ENCODE measurements around the gene GTF3A.

Gene GTF3A

DNA sequence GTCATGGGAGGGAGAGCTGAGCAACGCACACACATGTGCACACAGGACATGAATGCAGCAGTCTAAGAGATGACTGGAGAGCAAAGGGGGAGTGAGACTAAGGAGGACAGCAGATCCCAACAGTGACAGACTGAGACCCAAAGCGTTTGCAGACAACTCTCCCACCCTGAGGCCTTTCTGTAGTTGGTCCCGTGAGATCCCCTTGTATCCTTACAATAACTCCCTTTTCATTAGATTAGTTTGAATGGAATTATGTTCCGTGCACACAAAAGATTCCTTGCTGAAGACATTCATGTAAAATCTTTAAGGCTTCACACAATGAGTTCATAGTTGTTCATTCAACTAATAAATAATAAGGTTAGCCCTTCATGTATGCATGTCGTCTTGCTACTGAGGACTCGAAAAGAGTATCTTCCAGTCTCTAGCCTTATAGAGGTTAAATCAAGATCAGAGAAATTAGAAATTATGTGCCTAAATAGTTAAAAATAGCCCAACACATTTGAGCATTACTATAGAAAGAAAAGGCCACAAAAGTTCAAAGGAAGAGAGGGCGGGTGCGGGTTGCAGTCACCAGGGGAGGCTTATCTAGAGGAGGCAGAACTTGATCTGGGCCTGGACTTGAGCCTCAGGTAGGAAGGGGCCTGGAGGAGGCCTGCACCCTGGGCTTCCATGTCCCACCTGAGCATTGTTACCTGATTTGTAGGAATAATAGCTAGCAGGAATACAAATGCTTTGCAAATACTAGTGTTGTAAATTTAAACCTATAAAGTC lies 3.1 kb upstream of the GTF3A start:
- H3K36me3 ChIP-seq (ENCODE audit: insufficient read depth, low read length): no peaks in the 10 kb centered on the region
- no peak overlapping the region for H3K9ac ChIP-seq (ENCODE audit: low read depth, low read length)
- H3K9me3 ChIP-seq (ENCODE audit: control insufficient read depth, insufficient read depth, low read length): no peaks in the 10 kb centered on the region
- H3K4me1 ChIP-seq (ENCODE audit: insufficient read depth, low read length): peaks cover 4% of the 10 kb centered on the region; the same call in 1 of the 2 replicates

DNA sequence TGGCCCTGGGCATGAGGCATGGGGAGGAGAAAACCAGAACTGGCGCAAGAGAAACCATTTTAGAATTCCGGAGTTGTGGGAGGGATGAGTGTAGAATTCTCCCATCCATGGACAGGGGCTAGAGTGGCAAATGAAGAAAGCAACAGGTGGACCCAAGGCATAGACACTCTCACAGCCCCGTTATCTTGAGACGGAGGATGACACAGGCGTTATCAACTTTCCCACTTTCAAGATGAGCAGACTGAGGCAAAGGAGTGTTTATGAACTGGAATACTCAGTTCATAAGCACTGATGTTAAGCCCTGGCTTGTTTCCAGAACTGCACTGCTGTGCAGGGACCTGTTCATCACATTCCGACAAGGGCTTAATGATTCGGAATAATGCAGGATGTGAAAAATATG lies 1.1 kb upstream of the GTF3A start:
- Histone ChIP-seq H3K9ac (ENCODE audit: low read depth, low read length) (no peak overlapping the region), H3K36me3 (ENCODE audit: insufficient read depth, low read length) (no peaks in the 10 kb centered on the region), H3K4me1 (ENCODE audit: insufficient read depth, low read length) (peaks cover 4% of the 10 kb centered on the region; the same call in 1 of the 2 replicates), H3K9me3 (ENCODE audit: control insufficient read depth, insufficient read depth, low read length) (no peaks in the 10 kb centered on the region)

DNA sequence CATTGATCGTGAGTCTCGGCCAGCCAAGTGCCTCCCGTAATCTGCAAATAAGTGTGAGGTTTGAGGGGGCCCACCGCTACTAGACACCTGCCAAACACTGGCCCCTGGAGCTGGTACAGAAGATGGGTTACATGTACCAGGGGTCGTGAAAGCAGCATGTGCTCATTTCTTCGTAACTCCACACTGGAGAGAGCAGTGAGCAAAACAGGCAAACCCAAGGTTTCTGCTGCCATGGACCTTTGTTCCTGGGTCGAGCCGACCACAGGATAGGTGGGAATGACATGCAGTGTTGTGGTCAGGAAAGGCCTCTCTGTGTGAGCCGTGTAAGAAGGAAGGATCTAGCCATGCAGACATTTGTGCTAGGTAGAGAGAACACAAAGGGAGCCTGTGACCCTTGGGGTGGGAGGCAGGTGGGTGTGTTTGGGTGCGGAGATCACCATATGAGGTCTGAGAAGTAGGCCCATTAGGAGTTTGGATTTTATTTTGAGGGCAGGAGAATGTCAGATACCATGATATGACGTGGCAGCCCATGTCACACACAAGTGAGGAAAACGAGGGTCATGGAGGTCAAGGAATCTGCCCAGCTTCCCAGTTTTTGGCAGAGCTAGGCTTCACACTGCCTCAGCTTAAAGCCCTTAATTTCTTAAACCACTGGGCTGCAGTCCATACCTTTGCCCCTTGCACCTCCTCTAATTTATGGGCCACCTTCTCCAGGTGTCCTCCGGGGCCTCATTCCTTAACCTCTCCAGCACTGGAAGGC lies 919 bp downstream of the GTF3A start:
- H3K36me3 ChIP-seq (ENCODE audit: insufficient read depth, low read length): peaks cover 5% of the 10 kb centered on the region; the same call in 1 of the 2 replicates

DNA sequence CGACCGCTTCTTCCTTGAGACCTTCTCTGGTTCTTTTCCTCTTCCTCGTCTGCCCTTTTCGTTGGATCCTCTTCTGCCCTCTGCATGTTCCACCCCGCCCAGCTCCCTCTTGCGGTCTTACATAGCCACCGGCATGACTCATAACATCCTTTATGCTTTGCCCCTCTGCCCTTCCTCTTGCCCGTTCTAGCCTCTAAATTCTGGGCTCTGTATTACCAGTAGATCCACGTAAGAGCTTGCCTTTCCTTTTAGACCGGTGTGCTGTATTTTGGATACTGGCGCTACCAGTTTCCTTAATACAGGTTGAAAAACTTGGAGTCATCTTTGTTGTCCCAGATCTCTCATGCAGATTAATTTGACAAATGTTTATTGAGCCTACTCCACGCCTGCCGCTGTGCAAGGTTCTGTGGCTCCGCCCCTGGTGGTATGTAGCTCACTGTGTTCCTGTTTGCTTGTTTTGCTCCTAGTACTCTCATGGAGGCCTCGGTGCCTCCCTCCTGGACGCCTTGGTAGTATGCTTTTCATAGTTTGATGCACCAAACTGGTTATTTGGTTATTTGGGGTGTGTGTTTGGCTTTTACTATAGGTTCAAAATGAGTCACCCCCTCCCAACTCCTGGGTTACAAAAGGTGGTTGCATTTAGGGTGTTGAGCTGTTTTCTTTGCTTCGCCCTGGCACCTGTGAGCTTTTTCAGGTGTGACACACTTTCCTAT lies 1.7 kb downstream of the GTF3A start:
- H3K9ac ChIP-seq (ENCODE audit: low read depth, low read length): peak overlapping the region; percentile 62
- H3K9me3 ChIP-seq (ENCODE audit: control insufficient read depth, insufficient read depth, low read length): no peaks in the 10 kb centered on the region
- H3K4me1 ChIP-seq (ENCODE audit: insufficient read depth, low read length): peaks cover 4% of the 10 kb centered on the region; the same call in 1 of the 2 replicates
- peaks cover 10% of the 10 kb centered on the region for H3K36me3 ChIP-seq (ENCODE audit: insufficient read depth, low read length)

More for the DNA sequence above, 919 bp downstream of the GTF3A start:
- peaks cover 4% of the 10 kb centered on the region; the same call in 1 of the 2 replicates for H3K4me1 ChIP-seq (ENCODE audit: insufficient read depth, low read length)
- H3K9me3 ChIP-seq (ENCODE audit: control insufficient read depth, insufficient read depth, low read length): no peaks in the 10 kb centered on the region
- H3K9ac ChIP-seq (ENCODE audit: low read depth, low read length): peak overlapping the region; percentile 62

DNA sequence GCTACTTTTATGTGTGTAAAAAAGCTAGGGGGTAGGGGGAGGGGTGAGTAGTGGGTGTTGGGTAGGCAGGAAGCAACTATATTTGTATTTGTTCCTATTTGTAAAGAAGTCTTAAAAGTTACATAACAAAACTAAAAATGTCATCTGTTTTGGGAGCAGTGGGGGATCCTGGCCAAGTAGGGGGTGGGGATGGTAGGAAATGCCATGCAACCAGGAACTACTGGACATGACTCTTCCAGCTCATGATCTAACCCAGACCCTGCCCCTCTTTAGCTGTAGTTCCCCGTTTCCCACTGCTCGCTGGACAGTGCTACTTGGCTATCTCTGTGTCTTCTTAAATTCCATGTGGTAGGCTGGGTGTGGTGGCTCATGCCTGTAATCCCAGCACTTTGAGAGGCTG lies 3.2 kb downstream of the GTF3A start:
- Histone ChIP-seq H3K9me3 (ENCODE audit: control insufficient read depth, insufficient read depth, low read length) (no peaks in the 10 kb centered on the region), H3K9ac (ENCODE audit: low read depth, low read length) (no peak overlapping the region), H3K4me1 (ENCODE audit: insufficient read depth, low read length) (peaks cover 4% of the 10 kb centered on the region; the same call in 1 of the 2 replicates), H3K36me3 (ENCODE audit: insufficient read depth, low read length) (peaks cover 13% of the 10 kb centered on the region)

DNA sequence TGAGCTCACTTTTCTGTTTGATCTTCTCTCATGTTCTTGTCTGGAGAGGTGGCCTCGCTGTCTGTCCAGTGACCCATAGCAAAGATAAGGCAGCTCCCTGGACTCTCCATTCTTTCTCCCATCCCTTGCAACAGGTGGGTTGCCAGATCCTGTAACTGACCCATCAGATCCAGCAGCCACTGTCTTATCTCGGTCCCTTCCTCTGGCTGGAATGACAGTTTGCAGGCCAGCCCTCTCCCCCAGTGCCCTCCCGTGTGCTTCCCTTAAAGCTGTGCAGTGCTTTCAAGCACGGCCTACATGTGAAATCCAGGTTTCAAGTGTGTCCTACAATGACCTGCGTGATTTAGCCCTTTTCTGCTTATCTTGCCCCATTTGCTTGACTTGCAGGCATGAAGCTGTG lies 3.7 kb downstream of the GTF3A start:
- peaks cover 13% of the 10 kb centered on the region for H3K36me3 ChIP-seq (ENCODE audit: insufficient read depth, low read length)
- H3K9me3 ChIP-seq (ENCODE audit: control insufficient read depth, insufficient read depth, low read length): no peaks in the 10 kb centered on the region
- no peak overlapping the region for H3K9ac ChIP-seq (ENCODE audit: low read depth, low read length)
- H3K4me1 ChIP-seq (ENCODE audit: insufficient read depth, low read length): peaks cover 4% of the 10 kb centered on the region; the same call in 1 of the 2 replicates

DNA sequence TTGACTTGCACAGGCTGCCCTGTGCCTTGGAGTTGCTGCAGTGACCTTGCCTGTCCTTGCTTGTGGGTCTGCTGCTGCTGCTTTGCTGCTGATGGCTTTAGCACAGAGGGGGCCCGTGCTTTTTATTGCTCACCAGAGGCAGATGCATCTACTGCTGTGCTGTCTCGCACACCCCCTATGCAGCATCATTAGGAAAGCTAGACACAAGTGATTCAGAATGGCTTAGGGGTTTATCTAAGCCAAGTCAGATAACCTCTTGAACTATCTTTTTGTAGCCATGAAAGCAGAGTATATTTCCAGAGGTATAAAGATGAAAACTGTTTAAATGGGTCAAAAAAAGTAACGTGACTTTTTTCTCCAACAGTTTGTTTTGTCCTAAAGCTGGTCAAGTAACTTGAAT lies 7.8 kb downstream of the GTF3A start:
- no peaks in the 10 kb centered on the region for H3K9me3 ChIP-seq (ENCODE audit: control insufficient read depth, insufficient read depth, low read length)
- peaks cover 26% of the 10 kb centered on the region for H3K36me3 ChIP-seq (ENCODE audit: insufficient read depth, low read length)
- H3K9ac ChIP-seq (ENCODE audit: low read depth, low read length): no peak overlapping the region
- no peaks in the 10 kb centered on the region for H3K4me1 ChIP-seq (ENCODE audit: insufficient read depth, low read length)

DNA sequence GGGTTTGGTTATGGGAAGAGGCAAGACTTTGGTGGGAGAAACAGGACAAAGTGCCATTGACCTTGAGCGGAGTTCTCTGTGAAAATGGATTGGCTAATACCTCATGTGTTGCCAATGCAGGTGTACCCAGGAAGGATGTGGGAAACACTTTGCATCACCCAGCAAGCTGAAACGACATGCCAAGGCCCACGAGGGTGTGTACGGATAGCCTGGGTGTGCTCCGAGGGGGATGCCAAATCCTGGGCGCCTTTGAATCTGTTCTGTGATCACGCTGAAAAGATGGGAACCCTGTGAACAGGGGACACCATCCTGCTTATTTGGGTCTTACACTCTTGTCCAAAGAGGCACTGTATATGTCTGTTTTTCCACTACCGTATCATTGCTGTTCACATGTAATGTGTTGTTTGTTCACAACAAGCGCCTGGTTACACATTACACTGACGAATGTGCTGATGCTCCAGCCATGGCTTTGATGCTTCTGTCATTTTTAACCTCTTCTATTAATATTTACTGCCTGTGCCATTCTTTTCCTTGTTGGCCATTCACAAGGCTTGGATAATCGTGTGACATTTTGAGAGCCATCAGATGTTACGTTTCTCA lies 8.3 kb downstream of the GTF3A start:
- H3K36me3 ChIP-seq (ENCODE audit: insufficient read depth, low read length): peaks cover 26% of the 10 kb centered on the region
- no peaks in the 10 kb centered on the region for H3K9me3 ChIP-seq (ENCODE audit: control insufficient read depth, insufficient read depth, low read length)
- no peak overlapping the region for H3K9ac ChIP-seq (ENCODE audit: low read depth, low read length)
- no peaks in the 10 kb centered on the region for H3K4me1 ChIP-seq (ENCODE audit: insufficient read depth, low read length)

DNA sequence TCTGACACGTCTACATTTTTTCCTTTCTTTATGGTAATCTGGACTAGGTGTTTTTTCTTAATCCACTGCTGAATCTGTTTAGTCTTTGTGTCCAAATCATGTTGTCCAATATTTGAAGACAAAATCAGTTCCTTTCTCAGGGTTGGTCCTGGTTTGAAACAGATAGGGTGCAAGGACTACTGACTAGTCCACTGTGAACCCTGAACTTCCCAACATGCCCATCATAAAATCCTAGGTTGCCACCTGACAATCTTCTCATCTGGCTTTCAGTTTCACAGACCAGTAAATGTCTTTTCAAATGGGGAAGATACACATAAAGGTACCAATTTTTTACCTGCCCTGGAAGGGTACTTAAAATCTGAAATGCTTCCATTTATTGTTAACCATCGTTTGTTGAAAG lies 12.7 kb downstream of the GTF3A start:
- peaks cover 12% of the 10 kb centered on the region for H3K36me3 ChIP-seq (ENCODE audit: insufficient read depth, low read length)
- no peak overlapping the region for H3K9ac ChIP-seq (ENCODE audit: low read depth, low read length)
- no peaks in the 10 kb centered on the region for H3K4me1 ChIP-seq (ENCODE audit: insufficient read depth, low read length)
- H3K9me3 ChIP-seq (ENCODE audit: control insufficient read depth, insufficient read depth, low read length): no peaks in the 10 kb centered on the region

DNA sequence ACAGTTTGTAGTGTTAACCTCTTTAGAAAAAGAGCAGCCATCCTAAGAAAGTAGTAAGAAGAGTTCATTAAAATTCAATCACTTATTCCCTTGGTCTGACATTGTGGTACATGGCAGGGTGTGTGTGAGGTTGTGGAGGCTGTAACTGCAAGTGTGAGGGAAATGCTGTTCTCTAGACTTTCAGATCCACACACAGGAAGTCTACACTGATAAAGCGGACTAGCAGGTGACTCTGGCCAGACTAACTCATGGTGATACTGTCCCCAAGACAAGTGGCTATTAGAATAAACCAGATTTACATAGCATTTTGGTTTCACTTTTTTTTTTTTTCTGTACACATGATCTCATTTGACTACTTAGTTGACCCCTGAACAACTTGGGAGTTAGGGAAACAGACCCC lies 16.0 kb downstream of the GTF3A start:
- Histone ChIP-seq H3K9ac (ENCODE audit: low read depth, low read length) (no peak overlapping the region), H3K9me3 (ENCODE audit: control insufficient read depth, insufficient read depth, low read length) (no peaks in the 10 kb centered on the region), H3K4me1 (ENCODE audit: insufficient read depth, low read length) (no peaks in the 10 kb centered on the region), H3K36me3 (ENCODE audit: insufficient read depth, low read length) (no peaks in the 10 kb centered on the region; the same call in none of the 2 replicates)

DNA sequence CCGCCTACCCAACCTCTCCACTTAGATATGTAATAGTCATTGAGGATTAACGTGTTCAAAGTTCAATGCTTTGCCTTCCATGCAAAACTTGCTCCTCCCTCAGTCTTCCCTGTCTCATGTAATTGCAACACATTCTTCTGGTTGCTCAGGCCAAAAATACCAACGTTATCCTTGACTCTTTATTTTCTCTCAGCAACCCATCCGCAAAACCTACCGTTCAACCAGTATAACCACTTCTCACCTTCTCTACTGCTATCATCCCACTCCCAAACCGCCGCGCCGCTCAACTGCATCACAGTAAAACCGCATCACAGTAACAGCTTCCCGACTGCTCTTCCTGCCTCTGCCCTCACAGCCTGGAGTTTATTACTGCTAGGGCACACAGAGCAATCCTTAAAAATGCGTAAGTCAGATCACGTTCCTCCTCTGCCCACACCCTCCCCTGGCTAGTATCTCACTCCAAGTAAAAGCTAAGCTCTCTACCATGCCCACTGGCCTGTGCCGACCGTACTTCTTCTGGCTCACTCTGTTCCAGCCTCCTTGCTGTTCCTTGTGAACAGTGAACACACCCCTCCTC lies 17.7 kb downstream of the GTF3A start:
- Histone ChIP-seq H3K9me3 (ENCODE audit: control insufficient read depth, insufficient read depth, low read length) (no peaks in the 10 kb centered on the region), H3K36me3 (ENCODE audit: insufficient read depth, low read length) (no peaks in the 10 kb centered on the region; the same call in none of the 2 replicates), H3K9ac (ENCODE audit: low read depth, low read length) (no peak overlapping the region), H3K4me1 (ENCODE audit: insufficient read depth, low read length) (no peaks in the 10 kb centered on the region)

DNA sequence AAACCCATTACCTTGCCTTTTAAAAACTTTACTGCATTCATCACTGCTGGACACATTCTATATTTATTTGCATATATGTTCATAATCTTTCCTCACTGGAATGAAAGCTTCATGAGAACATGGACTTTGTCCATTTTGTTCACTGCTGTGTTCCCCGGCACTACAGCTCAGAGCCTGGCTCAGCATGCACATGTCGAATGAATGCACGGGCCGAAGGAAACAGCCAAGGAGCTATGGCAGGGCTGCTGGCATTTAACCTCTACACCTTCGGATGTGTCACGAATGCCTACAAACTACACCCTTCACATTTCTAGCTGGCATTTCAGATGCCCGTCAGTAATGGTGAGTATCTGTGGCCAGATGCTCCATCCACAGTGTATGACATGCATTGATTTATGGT lies 18.4 kb downstream of the GTF3A start:
- H3K4me1 ChIP-seq (ENCODE audit: insufficient read depth, low read length): no peaks in the 10 kb centered on the region
- no peaks in the 10 kb centered on the region; the same call in none of the 2 replicates for H3K36me3 ChIP-seq (ENCODE audit: insufficient read depth, low read length)
- H3K9me3 ChIP-seq (ENCODE audit: control insufficient read depth, insufficient read depth, low read length): no peaks in the 10 kb centered on the region
- no peak overlapping the region for H3K9ac ChIP-seq (ENCODE audit: low read depth, low read length)

DNA sequence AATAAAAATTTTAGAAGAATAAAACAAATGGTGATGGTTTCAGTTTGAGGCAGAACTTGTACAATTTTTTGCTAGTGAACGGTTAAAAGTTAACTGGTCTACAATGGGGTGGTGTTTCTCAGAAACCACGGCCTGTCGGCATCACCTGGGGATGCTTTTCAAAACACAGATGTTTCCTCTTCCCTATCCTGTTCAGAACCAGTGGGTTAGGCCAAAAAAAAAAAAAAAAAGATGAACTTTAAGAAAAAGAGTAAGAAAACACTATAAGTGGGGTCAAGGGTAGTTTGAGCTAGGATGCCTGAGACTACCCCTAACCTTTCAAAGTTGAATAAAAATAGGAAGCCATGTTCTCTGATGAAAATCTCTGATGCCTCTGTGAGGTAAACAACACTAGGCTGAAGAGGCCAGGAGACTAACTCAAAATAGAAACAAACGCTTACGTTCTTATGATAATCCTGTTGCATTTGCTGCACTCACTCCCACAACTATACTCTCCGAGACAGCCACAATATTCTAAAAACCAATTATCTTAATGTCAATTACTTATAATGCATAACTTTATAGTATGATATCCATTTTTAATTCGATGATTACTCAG lies 22.7 kb downstream of the GTF3A start:
- Histone ChIP-seq H3K4me1 (ENCODE audit: insufficient read depth, low read length) (no peaks in the 10 kb centered on the region), H3K36me3 (ENCODE audit: insufficient read depth, low read length) (no peaks in the 10 kb centered on the region), H3K9ac (ENCODE audit: low read depth, low read length) (no peak overlapping the region), H3K9me3 (ENCODE audit: control insufficient read depth, insufficient read depth, low read length) (no peaks in the 10 kb centered on the region)

Measured in ES-I3 (cell line).